ENCODE data around the gene VSTM2B.

VSTM2B gene

GRCh38 chr19:29509456-29509855, 16.3 kb upstream of the VSTM2B start:
- DNase-seq: peak in 9 of 42 donors; percentile 1 to 39 (median 7)
- intact Hi-C loops (cut with DNase I): no loop called here

- DNase-seq: peak in 10 of 42 donors; percentile 0 to 36 (median 10)
- intact Hi-C loops (cut with DNase I): no loop called here
These were observed 15.0 kb upstream of the VSTM2B start for GRCh38 chr19:29510701-29511265.

GRCh38 chr19:29511768-29512167, 14.0 kb upstream of the VSTM2B start:
- intact Hi-C loops (cut with DNase I): no loop called here
- DNase-seq: no peak

- no peak for DNase-seq
These were observed 13.0 kb upstream of the VSTM2B start for GRCh38 chr19:29512748-29513147.

GRCh38 chr19:29514525-29515232, 11.1 kb upstream of the VSTM2B start:
- DNase-seq: peak in 2 of 42 donors; percentile 24 to 33
- intact Hi-C loops (cut with DNase I): no loop called here

More at GRCh38 chr19:29512748-29513147, 13.0 kb upstream of the VSTM2B start:
- intact Hi-C loops (cut with DNase I): no loop called here

- intact Hi-C loops (cut with DNase I): no loop called here
- no peak for DNase-seq
These were observed 10.6 kb upstream of the VSTM2B start for GRCh38 chr19:29515233-29515619.

GRCh38 chr19:29515706-29516357, 10.0 kb upstream of the VSTM2B start:
- peak in 3 of 42 donors; percentile 5 to 32 (median 27) for DNase-seq

GRCh38 chr19:29516358-29516725, 9.5 kb upstream of the VSTM2B start:
- intact Hi-C loops (cut with DNase I): no loop called here
- peak in 3 of 42 donors; percentile 5 to 35 (median 24) for DNase-seq

More at GRCh38 chr19:29515706-29516357, 10.0 kb upstream of the VSTM2B start:
- intact Hi-C loops (cut with DNase I): no loop called here

- intact Hi-C loops (cut with DNase I): no loop called here
- DNase-seq: peak in 11 of 42 donors; percentile 0 to 26 (median 6)
These were observed 8.9 kb upstream of the VSTM2B start for GRCh38 chr19:29516821-29517395.

GRCh38 chr19:29517412-29517811, 8.4 kb upstream of the VSTM2B start:
- intact Hi-C loops (cut with DNase I): no loop called here

GRCh38 chr19:29517946-29518345, 7.8 kb upstream of the VSTM2B start:
- intact Hi-C loops (cut with DNase I): no loop called here
- DNase-seq: peak in 12 of 42 donors; percentile 1 to 31 (median 6)

More at GRCh38 chr19:29517412-29517811, 8.4 kb upstream of the VSTM2B start:
- peak in 10 of 42 donors; percentile 1 to 31 (median 8) for DNase-seq

GRCh38 chr19:29519146-29519545, 6.6 kb upstream of the VSTM2B start:
- DNase-seq: peak in 7 of 42 donors; percentile 1 to 38 (median 15)
- intact Hi-C loops (cut with DNase I): no loop called here

- peak in 6 of 42 donors; percentile 1 to 40 (median 12) for DNase-seq
- intact Hi-C loops (cut with DNase I): no loop called here
These were observed 5.9 kb upstream of the VSTM2B start for GRCh38 chr19:29519931-29520330.

- intact Hi-C loops (cut with DNase I): no loop called here
- DNase-seq: peak in 17 of 42 donors; percentile 17 to 64 (median 40)
These were observed 5.4 kb upstream of the VSTM2B start for GRCh38 chr19:29520390-29520789.

GRCh38 chr19:29521291-29522075, 4.3 kb upstream of the VSTM2B start:
- peak in 10 of 42 donors; percentile 1 to 41 (median 8) for DNase-seq
- intact Hi-C loops (cut with DNase I): no loop called here

- intact Hi-C loops (cut with DNase I): no loop called here
- DNase-seq: peak in 9 of 42 donors; percentile 0 to 39 (median 6)
These were observed 2.2 kb upstream of the VSTM2B start for GRCh38 chr19:29523568-29523967.

GRCh38 chr19:29524201-29524911, 1.4 kb upstream of the VSTM2B start:
- peak in 40 of 42 donors; percentile 35 to 84 (median 63) for DNase-seq
- intact Hi-C loops (cut with DNase I): no loop called here

Measured in head of caudate nucleus (tissue), 42 donors.